Measurements from ENCODE around the gene FUT3.
"Not testable (repeated sequence)": the region's sequence is repeated elsewhere in the genome, so short reads cannot be mapped to it uniquely, and the experiment has no call there.

DNA sequence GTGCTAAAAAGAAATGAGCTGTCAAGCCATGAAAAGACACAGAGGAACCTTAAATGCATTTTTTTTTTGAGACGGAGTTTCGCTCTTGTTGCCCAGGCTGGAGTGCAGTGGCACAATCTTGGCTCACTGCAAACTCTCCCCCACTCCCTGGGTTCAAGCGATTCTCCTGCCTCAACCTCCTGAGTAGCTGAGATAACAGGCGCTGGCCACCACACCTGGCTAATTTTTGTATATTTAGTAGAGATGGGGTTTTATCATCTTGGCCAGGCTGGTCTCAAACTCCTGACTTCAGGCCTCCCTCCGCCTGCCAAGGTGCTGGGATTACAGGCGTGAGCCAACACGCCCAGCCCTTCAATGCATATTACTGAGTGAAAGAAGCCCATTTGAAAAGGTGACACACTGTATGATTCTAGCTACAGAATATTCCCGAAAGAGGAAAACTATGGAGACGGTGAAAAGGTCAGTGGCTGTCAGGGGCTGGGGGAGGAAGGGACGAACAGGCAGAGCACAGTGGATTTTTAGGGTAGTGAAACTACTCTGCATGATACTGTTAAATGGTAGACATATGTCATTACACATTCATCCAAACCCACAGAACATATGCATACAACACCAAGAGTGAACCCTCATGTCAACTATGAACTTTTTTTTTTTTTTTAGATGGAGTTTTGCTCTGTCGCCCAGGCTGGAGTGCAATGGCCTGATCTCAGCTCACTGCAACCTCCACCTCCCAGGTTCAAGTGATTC is 33.0 kb upstream of the FUT3 start:
- TF ChIP-seq POLR2AphosphoS5 (IDR thresholded peaks at IDR 0.05); EP300 (conservative IDR thresholded peaks at IDR 0.05; ENCODE audit: poor library complexity, severe bottlenecking); MXI1 (conservative IDR thresholded peaks at IDR 0.05; ENCODE audit: poor library complexity, severe bottlenecking); EZH2 (IDR thresholded peaks at IDR 0.05; ENCODE audit: borderline replicate concordance, insufficient read depth, low read length, poor library complexity, severe bottlenecking); SMC3 (conservative IDR thresholded peaks at IDR 0.05; ENCODE audit: poor library complexity); RAD21 (conservative IDR thresholded peaks at IDR 0.05): not testable (repeated sequence)
- TF ChIP-seq, protein P1, sequence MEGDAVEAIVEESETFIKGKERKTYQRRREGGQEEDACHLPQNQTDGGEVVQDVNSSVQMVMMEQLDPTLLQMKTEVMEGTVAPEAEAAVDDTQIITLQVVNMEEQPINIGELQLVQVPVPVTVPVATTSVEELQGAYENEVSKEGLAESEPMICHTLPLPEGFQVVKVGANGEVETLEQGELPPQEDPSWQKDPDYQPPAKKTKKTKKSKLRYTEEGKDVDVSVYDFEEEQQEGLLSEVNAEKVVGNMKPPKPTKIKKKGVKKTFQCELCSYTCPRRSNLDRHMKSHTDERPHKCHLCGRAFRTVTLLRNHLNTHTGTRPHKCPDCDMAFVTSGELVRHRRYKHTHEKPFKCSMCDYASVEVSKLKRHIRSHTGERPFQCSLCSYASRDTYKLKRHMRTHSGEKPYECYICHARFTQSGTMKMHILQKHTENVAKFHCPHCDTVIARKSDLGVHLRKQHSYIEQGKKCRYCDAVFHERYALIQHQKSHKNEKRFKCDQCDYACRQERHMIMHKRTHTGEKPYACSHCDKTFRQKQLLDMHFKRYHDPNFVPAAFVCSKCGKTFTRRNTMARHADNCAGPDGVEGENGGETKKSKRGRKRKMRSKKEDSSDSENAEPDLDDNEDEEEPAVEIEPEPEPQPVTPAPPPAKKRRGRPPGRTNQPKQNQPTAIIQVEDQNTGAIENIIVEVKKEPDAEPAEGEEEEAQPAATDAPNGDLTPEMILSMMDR (IDR thresholded peaks at IDR 0.05; ENCODE audit: poor library complexity, severe bottlenecking) = not testable (repeated sequence)
- TF ChIP-seq, protein P2, sequence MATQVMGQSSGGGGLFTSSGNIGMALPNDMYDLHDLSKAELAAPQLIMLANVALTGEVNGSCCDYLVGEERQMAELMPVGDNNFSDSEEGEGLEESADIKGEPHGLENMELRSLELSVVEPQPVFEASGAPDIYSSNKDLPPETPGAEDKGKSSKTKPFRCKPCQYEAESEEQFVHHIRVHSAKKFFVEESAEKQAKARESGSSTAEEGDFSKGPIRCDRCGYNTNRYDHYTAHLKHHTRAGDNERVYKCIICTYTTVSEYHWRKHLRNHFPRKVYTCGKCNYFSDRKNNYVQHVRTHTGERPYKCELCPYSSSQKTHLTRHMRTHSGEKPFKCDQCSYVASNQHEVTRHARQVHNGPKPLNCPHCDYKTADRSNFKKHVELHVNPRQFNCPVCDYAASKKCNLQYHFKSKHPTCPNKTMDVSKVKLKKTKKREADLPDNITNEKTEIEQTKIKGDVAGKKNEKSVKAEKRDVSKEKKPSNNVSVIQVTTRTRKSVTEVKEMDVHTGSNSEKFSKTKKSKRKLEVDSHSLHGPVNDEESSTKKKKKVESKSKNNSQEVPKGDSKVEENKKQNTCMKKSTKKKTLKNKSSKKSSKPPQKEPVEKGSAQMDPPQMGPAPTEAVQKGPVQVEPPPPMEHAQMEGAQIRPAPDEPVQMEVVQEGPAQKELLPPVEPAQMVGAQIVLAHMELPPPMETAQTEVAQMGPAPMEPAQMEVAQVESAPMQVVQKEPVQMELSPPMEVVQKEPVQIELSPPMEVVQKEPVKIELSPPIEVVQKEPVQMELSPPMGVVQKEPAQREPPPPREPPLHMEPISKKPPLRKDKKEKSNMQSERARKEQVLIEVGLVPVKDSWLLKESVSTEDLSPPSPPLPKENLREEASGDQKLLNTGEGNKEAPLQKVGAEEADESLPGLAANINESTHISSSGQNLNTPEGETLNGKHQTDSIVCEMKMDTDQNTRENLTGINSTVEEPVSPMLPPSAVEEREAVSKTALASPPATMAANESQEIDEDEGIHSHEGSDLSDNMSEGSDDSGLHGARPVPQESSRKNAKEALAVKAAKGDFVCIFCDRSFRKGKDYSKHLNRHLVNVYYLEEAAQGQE (IDR thresholded peaks at IDR 0.05; ENCODE audit: borderline replicate concordance) = not testable (repeated sequence)

Data from neural cell (in vitro differentiated cells).